HepG2 (cell line): ENCODE measurements around the gene NDEL1. TPM values are rescaled to one million over a fixed set of nuclear protein-coding genes. Genes with fewer than 3 reads are reported as not detected.

ENCODE experiments used
- ASH2L ChIP-seq: fragments of 300-600, 200-600 bp; sonication (generic); IDR thresholded peaks from 2 replicates; pipeline ENCODE4 v1.7.0; 2017; ENCODE audit warnings: low read depth, mild to moderate bottlenecking, moderate library complexity, mixed read lengths, low read length; ENCODE audit not compliant: insufficient read length
- BRD4 ChIP-seq: sonication (generic); formaldehyde crosslinking; IDR thresholded peaks from 2 replicates; pipeline ENCODE4 v1.4.0; 2020; ENCODE audit warnings: missing genetic modification reagents
- FUBP1 ChIP-seq: sonication (generic); formaldehyde crosslinking; IDR thresholded peaks from 2 replicates; pipeline ENCODE4 v1.5.1; 2020; ENCODE audit warnings: missing genetic modification reagents, mild to moderate bottlenecking, borderline replicate concordance
- GTF2F1 ChIP-seq: fragments of 150-350 bp; IDR thresholded peaks from 2 replicates; pipeline ENCODE4 v1.6.1; 2014; ENCODE audit warnings: low read length
- HIC2 ChIP-seq: sonication (generic); formaldehyde crosslinking; IDR thresholded peaks from 2 replicates; pipeline ENCODE4 v1.9.0; 2022; ENCODE audit warnings: low read depth, missing genetic modification reagents
- IKZF5 ChIP-seq: IDR thresholded peaks from 2 replicates; pipeline ENCODE4 v1.6.1; 2018; ENCODE audit warnings: missing genetic modification reagents, mild to moderate bottlenecking, missing compliant biosample characterization
- NCOA2 ChIP-seq: sonication (generic); formaldehyde crosslinking; IDR thresholded peaks from 2 replicates; pipeline ENCODE4 v1.8.0; 2022; ENCODE audit warnings: inconsistent platforms
- TARDBP ChIP-seq: sonication (generic); formaldehyde crosslinking; IDR thresholded peaks from 2 replicates; pipeline ENCODE4 v1.8.0; 2022; ENCODE audit warnings: mild to moderate bottlenecking, missing genetic modification reagents
- TBX3 ChIP-seq: fragments of 450-650 bp; IDR thresholded peaks from 2 replicates; pipeline ENCODE4 v1.6.1; 2017; ENCODE audit warnings: antibody characterized with exemption, mild to moderate bottlenecking, inconsistent platforms, borderline replicate concordance
- ZFP36L2 ChIP-seq: sonication (generic); formaldehyde crosslinking; IDR thresholded peaks from 2 replicates; pipeline ENCODE4 v1.4.0; 2020; ENCODE audit warnings: missing genetic modification reagents
- ZNF143 ChIP-seq: sonication (generic); formaldehyde crosslinking; IDR thresholded peaks from 2 replicates; pipeline ENCODE4 v1.4.0; 2020; ENCODE audit warnings: missing genetic modification reagents
- ZNF207 ChIP-seq: fragments of 450-650 bp; IDR thresholded peaks from 2 replicates; pipeline ENCODE4 v1.6.1; 2016; ENCODE audit warnings: antibody characterized with exemption, borderline replicate concordance
- ZNF430 ChIP-seq: sonication (generic); formaldehyde crosslinking; IDR thresholded peaks from 2 replicates; pipeline ENCODE4 v1.9.0; 2021; ENCODE audit warnings: mild to moderate bottlenecking, missing genetic modification reagents
- ZNF501 ChIP-seq: sonication (generic); formaldehyde crosslinking; IDR thresholded peaks from 2 replicates; pipeline ENCODE4 v1.5.1; 2020; ENCODE audit warnings: mild to moderate bottlenecking, moderate library complexity, missing genetic modification reagents
- ZNF549 ChIP-seq: sonication (generic); formaldehyde crosslinking; IDR thresholded peaks from 2 replicates; pipeline ENCODE4 v1.5.0; 2020; ENCODE audit warnings: missing genetic modification reagents
- polyA plus RNA-seq, 8 experiments: library from polyadenylated mRNA; depleted of rRNA in 3 of 8; stranded (reverse) in 7 of 8; unstranded in 1 of 8; fragments of >200 nt; fragmentation: Illumina TruSeq in 4 of 8; extraction: Trizol in 4 of 8; gene quantifications; 2 replicates each; pipeline versions ENCODE4 v1.2.1 to v1.2.3, GENCODE V29; 2011 to 2016; ENCODE audit warnings: low read depth in 4 of 8, missing spikeins in 1 of 8, mixed read lengths in 1 of 8; ENCODE audit not compliant: insufficient read depth in 1 of 8
- total RNA-seq, 5 experiments: library from RNA; depleted of rRNA; stranded (reverse); fragments of >200 nt; fragmentation: Illumina TruSeq; extraction: Trizol; gene quantifications; 2 replicates each; pipeline ENCODE4 v1.2.3, GENCODE V29; 2016; ENCODE audit warnings: low read depth in 1 of 5
- TF ChIP-seq, protein P1 (sequence below): sonication (generic); formaldehyde crosslinking; IDR thresholded peaks from 2 replicates; pipeline ENCODE4 v1.8.1; 2023; ENCODE audit warnings: missing genetic modification reagents, inconsistent platforms, borderline replicate concordance
- TF ChIP-seq, protein P2 (sequence below): sonication (generic); formaldehyde crosslinking; IDR thresholded peaks from 2 replicates; pipeline ENCODE4 v1.4.0; 2020; ENCODE audit warnings: missing genetic modification reagents
- TF ChIP-seq, protein P3 (sequence below): sonication (generic); formaldehyde crosslinking; IDR thresholded peaks from 2 replicates; pipeline ENCODE4 v1.4.0; 2020; ENCODE audit warnings: missing genetic modification reagents

NDEL1 gene
- total and polyA plus RNA-seq, 2 of the 13 experiments (the other 11 are each of a cell fraction or from before 2014, with no cell fraction given), result 59.8 to 153 TPM

DNA sequence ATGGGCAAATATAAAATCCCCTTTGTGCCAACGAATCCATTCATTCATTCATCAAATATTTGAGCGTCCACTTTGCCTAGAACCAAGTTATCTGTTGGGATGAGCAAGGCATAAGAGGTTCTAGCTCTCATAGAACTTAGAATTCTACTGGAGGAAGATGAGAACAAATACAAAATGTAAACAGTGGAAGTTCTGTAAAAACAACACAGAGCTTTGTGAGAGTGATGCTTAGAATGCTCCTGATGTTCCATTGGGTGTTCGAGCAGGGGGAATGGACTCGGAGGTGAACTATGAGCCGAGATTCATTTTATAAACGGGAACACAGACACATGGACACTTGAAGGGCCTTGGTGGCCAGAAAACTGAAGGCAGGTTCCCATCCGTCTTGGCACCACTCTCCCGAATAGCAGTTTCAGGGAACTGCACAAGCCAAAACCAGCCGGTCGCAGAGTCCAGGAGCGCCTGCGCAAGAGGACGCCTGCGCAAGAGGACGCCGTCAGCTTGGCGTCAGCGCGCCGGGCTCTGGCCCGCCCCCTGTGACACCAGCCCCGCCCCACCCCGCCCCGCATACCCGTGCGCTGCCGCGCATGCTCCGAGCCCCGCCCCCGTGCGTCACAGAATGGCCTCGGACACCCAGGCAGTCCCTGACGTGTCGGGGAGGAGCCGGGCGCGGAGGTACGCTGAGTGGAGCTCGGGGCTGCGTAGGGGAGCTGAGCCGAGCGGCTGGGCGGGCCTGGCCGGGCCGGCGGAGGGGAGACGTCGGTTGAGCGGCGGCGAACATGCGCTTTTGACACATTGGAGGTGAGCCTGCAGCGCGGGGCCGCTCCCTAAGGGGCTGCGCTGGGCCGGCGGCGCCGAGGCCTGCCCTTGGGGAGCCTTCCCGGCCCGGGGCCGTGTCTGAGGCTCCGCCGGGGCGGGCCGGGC is at the start of gene NDEL1 (continued):
- TF ChIP-seq GTF2F1, result 0 out of 2 replicates have a peak, but pooled peaks have one; percentile 27
- no peak for TF ChIP-seq ZFP36L2 (CRISPR knock-in tag)
- peak; percentile 52; the same call in 1 of the 2 replicates for TF ChIP-seq ZNF430 (CRISPR knock-in tag)
- TF ChIP-seq TBX3, result no peak
- TF ChIP-seq BRD4 (CRISPR knock-in tag), result peak; percentile 79
- no peak for TF ChIP-seq ZNF549 (CRISPR knock-in tag)
- TF ChIP-seq, protein P1, sequence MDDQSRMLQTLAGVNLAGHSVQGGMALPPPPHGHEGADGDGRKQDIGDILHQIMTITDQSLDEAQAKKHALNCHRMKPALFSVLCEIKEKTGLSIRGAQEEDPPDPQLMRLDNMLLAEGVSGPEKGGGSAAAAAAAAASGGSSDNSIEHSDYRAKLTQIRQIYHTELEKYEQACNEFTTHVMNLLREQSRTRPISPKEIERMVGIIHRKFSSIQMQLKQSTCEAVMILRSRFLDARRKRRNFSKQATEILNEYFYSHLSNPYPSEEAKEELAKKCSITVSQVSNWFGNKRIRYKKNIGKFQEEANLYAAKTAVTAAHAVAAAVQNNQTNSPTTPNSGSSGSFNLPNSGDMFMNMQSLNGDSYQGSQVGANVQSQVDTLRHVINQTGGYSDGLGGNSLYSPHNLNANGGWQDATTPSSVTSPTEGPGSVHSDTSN (CRISPR knock-in tag), result 0 out of 2 replicates have a peak, but pooled peaks have one; percentile 48
- TF ChIP-seq, protein P2, sequence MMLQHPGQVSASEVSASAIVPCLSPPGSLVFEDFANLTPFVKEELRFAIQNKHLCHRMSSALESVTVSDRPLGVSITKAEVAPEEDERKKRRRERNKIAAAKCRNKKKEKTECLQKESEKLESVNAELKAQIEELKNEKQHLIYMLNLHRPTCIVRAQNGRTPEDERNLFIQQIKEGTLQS (CRISPR knock-in tag), result peak; percentile 53; the same call in 1 of the 2 replicates
- peak; percentile 47 for TF ChIP-seq TARDBP (CRISPR knock-in tag)
- 0 out of 2 replicates have a peak, but pooled peaks have one; percentile 16 for TF ChIP-seq NCOA2 (CRISPR knock-in tag)
- peak; percentile 51 for TF ChIP-seq IKZF5 (CRISPR knock-in tag)
- no peak for TF ChIP-seq FUBP1 (CRISPR knock-in tag)
- TF ChIP-seq ZNF143 (CRISPR knock-in tag), result peak; percentile 48; the same call in 1 of the 2 replicates
- no peak for TF ChIP-seq ZNF207
- TF ChIP-seq, protein P3, sequence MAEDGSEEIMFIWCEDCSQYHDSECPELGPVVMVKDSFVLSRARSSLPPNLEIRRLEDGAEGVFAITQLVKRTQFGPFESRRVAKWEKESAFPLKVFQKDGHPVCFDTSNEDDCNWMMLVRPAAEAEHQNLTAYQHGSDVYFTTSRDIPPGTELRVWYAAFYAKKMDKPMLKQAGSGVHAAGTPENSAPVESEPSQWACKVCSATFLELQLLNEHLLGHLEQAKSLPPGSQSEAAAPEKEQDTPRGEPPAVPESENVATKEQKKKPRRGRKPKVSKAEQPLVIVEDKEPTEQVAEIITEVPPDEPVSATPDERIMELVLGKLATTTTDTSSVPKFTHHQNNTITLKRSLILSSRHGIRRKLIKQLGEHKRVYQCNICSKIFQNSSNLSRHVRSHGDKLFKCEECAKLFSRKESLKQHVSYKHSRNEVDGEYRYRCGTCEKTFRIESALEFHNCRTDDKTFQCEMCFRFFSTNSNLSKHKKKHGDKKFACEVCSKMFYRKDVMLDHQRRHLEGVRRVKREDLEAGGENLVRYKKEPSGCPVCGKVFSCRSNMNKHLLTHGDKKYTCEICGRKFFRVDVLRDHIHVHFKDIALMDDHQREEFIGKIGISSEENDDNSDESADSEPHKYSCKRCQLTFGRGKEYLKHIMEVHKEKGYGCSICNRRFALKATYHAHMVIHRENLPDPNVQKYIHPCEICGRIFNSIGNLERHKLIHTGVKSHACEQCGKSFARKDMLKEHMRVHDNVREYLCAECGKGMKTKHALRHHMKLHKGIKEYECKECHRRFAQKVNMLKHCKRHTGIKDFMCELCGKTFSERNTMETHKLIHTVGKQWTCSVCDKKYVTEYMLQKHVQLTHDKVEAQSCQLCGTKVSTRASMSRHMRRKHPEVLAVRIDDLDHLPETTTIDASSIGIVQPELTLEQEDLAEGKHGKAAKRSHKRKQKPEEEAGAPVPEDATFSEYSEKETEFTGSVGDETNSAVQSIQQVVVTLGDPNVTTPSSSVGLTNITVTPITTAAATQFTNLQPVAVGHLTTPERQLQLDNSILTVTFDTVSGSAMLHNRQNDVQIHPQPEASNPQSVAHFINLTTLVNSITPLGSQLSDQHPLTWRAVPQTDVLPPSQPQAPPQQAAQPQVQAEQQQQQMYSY (CRISPR knock-in tag), result 0 out of 2 replicates have a peak, but pooled peaks have one; percentile 59
- TF ChIP-seq ASH2L, result peak; percentile 36
- TF ChIP-seq HIC2 (CRISPR knock-in tag), result no peak
- peak; percentile 30; the same call in 1 of the 2 replicates for TF ChIP-seq ZNF501 (CRISPR knock-in tag)
